ENCODE data around the gene ZNF566. TPM values are rescaled to one million over a fixed set of nuclear protein-coding genes. Genes with fewer than 3 reads are reported as not detected.

Gene ZNF566
- total RNA-seq, 1 donor from 2014 or later, result 12.6 TPM

DNA sequence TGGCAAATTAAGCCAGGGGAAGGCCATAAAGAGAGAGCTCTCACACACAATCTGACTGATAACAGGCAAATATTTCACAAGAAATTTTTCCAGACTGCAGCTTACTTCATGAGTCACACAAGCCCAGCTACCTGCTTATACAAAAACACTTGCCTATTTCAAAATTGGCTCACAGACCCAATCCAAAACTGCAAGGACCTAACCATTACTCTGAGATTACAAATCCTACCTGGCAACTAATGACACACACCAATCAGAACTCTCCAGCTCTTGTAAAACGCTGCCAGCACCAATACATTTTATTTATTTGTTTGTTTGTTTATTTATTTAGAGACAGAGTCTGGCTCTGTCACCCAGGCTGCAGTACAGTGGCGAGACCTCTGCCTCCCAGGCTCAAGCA, 52.8 kb downstream of the ZNF566 start:
- DNase-seq, result peak; percentile 36

- DNase-seq, result no peak
Observed at GRCh38 chr19:36423925-36424324, 65.4 kb downstream of the ZNF566 start.

DNA sequence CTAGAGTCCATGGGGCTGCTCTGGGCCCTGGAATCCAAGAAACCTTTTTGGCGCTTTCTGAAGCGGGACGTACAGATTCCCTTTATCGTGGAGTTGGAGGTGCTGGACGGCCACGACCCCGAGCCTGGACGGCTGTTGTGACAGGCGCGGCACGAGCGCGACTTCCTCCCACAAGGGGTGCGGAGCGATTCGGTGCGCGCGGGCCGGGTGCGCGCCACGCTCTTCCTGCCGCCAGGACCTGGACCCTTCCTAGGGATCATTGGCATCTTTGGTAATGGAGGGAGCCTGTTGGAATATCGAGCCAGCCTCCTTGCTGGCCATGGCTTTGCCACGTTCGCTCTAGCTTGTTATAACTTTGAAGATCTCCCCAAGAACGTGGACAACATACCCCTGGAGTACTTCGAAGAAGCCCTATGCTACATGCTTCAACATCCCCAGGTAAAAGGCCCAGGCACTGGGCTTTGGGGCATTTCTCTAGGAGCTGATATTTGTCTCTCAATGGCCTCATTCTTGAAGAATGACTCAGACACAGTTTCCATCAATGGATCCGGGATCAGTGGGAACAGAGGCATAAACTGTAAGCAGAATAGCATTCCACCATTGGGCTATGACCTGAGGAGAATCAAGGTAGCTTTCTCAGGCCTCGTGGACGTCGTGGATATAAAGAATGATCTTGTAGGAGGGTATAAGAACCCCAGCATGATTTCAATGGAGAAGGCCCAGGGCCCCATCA, 67.4 kb downstream of the ZNF566 start:
- peak; percentile 28 for DNase-seq

GRCh38 chr19:36420961-36421748, 68.2 kb downstream of the ZNF566 start:
- peak; percentile 58 for DNase-seq

DNA sequence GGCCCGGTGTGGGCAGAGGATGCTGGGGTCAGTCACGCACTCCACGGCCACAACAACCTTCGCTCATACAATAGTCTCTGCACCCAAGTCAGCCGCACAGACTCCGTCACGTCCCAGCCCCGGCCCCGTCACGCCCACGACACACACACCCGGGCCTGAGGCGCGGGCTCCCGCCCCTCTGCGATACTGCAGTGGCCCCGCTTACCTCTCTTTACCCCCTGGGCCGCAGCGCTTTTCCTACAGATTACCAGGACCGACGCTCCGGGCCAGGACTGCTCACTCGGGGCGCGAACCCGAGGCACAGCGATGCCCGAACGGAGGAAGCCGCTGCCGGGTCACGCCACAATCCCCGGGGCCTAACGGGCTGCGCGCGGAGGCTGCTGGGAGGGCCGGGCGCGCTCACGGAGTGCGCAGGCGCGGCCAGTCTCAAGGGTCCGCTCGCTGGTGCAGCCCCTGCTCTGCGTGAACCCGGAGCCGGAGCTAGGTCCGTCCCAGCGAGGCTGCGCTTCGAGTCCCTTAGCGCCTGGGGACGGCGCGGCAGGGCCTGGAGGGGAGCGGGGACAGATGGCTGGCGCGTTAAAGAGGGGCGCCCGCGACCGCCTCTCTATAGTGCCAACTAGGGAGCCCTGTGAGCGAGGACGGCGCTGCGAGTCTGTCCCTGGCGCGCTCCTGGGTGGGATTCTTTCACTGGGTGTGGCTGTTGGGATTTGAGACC, 70.9 kb downstream of the ZNF566 start, which contains the start of gene ZFP82:
Gene ZFP82, minus strand, starts transcription at position 358 of the 715 bp plus-strand sequence. CDS start 8,855 bp downstream, outside the sequence.
- DNase-seq, result peak; percentile 91

DNA sequence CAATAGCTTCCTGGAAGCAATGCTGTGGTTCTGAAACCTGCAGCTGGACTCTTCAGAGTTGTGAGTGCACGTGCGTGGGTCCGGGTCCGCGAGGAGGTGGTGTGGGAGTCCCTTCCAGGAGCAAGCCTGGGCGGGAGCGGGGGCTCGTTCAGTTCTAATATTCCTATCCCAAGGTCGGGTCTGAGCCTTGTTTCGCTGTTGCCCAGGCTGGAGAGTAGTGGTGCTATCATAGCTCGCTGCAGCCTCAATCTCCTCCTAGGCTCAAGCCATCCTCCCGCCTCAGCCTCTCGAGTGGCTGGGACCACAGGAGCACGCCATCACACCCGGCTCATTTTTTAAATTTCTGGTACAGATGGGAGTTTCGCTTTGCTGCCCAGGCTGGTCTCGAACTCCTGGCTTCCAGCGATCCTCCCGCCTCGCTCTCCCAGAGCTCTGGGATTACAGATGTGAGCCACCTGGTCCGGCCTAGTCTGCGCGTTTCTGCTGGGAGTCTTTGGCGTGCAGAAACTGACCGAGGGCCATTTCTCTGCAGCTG, 71.5 kb downstream of the ZNF566 start:
- DNase-seq, result no peak

- no peak for DNase-seq
Observed at GRCh38 chr19:36409841-36410240, 79.5 kb downstream of the ZNF566 start.

DNA sequence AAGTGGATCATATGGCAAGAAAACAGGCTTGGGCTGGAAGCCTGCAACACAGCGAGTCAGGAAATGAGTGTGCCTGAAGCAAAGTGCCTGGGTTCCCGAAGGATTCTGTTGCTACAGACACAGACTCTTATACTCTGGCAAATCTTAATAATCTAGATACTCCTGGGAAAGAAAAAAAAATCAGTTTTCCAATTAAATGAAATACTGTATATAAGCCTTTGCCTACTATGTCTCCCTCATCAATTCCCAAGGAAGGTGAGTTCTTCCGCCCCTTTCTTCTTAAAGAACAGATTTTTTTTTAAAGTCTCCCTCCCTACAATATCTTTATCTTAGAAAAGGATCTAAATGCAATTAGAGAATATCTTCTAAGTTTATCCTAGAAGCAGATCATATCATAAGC, 81.3 kb downstream of the ZNF566 start:
- peak; percentile 5 for DNase-seq

DNA sequence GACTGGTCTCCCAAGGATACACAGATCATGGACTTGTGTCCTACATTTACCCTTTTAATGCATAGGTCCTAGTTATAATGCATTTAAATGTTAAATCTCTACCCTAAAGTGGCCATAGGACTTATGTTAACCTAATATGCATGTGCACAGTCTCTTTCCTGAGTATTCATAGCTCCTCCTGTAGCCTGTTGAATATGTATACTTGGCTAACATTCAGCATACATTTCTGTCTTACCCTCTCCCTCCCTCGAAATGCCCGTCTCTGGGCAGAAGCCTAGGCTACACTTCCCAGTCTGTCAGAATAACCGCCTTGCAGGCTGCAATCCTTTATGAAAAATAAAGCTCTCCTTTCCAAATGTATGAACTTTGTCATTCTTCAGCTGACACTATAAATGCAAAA, 84.9 kb downstream of the ZNF566 start:
- no peak for DNase-seq

GRCh38 chr19:36401475-36401874, 87.9 kb downstream of the ZNF566 start:
- DNase-seq, result no peak

DNA sequence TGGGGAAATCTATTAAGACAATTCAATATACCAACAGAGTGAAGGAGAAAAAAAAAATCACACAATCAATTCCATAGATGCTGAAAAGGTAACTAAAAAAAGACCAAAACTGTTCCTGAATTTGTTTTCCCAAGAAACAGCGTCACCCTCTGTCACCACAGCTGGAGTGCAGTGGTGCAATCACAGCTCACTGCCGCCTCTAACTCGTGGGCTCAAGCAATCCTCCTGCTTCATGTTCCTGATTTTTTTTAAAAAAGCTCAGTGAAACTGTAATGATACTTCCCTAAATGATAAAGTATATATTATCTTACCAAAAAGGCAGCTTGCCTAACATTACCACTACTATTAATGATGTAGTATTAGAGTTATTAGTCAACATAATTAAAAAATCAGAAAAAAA, 90.8 kb downstream of the ZNF566 start:
- no peak for DNase-seq

Other genes starting within 250 kb of the ZNF566 start
- 3.3 and 5.6 TPM in 2 replicates for gene ZFP14, start 110.4 kb downstream of the ZNF566 start, total RNA-seq
- gene ZFP82, start 70.9 kb downstream of the ZNF566 start, total RNA-seq, result 5.2 and 5.6 TPM in 2 replicates
- gene ZNF260, start 38.7 kb upstream of the ZNF566 start, total RNA-seq, result 14.3 and 18.6 TPM in 2 replicates
- 7.0 and 10.4 TPM in 2 replicates for gene ZNF529, start 83.7 kb upstream of the ZNF566 start, total RNA-seq
- gene ZNF382, start 115.8 kb upstream of the ZNF566 start, total RNA-seq, result 5.9 and 7.5 TPM in 2 replicates
- gene ZNF461, start 177.3 kb upstream of the ZNF566 start, total RNA-seq, result 6.0 and 9.2 TPM in 2 replicates
- 5.3 and 9.2 TPM in 2 replicates for gene ZNF567, start 198.1 kb upstream of the ZNF566 start, total RNA-seq

Data from dermis blood vessel endothelial cell (primary cell).